Fibroblast of skin of scalp (primary cell): ENCODE data around the gene JAZF1.
A peak's percentile ranks its signal among the peaks of the same experiment; 100 is the strongest.

ENCODE experiments used
- DNase-seq: peaks from one replicate; pipeline ENCODE4 v3.0.0-alpha.2; 2013

Gene JAZF1

GRCh38 chr7:28133872-28134271 is 46.7 kb downstream of the JAZF1 start:
- DNase-seq = no peak

DNA sequence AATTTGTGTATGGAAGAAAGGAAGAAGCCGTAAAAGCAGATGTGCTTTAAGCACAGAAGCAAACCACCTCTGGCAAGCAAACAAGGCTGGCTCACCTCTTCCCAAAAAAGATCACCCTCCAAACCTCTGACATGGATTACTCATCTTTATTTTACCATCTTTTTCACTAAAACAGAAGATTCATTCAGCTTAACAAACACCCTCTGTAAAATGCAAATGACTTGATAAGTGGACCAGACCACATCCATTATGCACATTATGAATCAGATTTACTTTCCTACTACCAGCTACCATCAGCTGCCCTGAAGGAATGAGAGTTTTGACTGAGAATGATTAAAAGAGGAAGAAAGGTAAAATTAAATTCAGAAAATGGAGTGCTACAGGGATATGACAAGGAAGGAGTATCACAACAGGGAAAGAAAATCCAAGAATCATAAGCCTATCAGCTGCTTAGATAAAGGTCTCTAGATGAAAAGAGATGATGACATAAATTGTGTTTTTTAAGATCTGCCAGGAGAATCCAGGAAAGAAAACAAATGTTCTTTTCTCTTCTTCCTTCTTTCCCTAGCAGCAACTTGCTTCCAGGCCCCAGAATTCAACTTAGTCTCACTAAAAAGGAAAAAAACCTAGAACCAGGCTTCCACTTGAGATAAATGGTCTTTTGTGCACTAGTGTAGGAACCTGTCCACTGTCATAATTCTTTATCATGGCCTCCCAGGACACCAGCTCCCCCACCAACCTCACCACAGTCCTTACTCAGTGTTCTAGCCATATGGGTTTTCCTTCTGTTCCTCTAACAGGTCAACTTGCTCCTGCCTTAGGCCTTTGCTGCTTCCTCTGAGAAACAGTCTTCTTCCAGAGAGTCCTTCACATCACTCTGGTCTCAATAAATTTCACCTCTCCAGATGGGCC is 47.4 kb downstream of the JAZF1 start:
- no peak for DNase-seq

- DNase-seq = peak; percentile 76
Observed at GRCh38 chr7:28130277-28130676, 50.3 kb downstream of the JAZF1 start.

DNA sequence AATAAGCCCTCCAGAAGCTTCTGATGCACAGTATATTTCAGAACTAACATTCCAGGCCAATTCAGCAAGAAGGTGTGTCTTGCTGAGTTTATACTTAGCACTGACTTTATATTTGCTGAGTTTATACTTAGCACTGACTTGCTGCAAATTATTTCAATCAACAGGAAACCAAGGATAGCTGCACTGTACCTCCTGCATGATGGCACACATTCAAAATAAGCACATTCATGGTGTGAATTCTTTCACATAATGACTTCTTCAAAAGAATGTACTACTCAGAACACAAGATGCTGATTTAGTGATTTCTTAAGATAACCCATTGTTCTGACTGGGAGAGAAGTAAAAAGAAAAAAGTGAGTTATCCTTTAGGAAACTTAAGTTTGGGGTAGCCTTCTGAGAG is 52.0 kb downstream of the JAZF1 start:
- DNase-seq = peak; percentile 84

GRCh38 chr7:28126410-28127041 is 54.1 kb downstream of the JAZF1 start:
- DNase-seq = no peak

GRCh38 chr7:28125431-28126409 is 54.9 kb downstream of the JAZF1 start:
- peak; percentile 48 for DNase-seq

DNA sequence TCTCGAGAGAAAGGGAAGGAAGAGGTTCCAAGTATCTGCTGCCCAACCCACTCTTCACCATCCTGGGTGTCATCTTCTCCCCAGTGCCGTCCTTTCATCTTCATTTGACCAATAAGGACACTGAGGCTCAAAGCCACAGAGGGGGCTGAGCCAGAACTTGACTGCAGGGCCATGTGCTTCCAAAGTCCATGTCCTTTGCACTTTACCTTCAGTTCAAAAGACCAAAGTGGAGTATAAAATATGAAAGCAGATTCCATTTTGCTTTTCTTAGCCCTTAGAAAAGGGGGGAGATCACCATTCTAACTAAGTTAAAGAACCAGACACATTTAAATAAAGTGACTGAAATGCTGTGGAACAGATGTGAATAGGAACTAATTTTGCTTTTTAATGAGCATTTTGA is 56.2 kb downstream of the JAZF1 start:
- no peak for DNase-seq

DNA sequence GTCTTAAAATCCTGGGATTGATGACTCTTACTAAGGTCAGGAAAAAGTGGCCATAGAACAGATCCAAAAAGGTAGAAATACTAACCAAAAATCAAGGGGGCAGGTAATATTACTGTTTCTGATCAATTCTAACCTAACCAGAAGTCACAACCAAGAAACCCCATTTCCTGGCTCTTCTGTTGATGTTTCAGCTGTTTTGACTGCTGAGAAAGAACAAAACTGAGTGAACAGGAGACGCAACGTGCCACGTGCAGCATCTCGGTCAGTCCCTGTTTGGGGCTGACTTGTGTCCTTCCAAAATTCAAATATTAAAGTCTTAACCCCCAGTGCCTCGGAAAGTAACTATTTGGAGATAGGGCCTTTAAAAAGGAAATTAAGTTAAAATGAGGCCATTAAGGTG is 56.8 kb downstream of the JAZF1 start:
- DNase-seq = no peak

- DNase-seq = no peak
Observed at GRCh38 chr7:28121496-28121895, 59.1 kb downstream of the JAZF1 start.

DNA sequence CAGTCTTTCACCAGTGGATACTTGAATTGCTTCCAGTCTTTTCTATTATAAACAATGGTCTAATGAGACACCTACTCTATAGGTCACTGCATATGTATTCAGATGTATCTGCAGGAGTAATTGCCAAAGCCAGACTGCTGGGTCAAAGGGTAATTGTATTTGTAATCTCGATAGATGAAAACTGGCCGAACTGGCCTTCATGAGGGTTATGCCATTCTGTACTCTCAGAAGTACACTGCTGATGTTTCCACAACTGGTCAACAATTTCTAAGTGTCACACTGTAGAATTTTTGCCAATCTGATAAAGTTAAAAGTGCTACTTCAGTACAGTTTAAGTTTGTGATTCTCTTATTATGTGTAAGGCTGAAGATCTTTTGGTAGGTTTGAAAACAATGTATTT is 64.6 kb downstream of the JAZF1 start:
- no peak for DNase-seq

- no peak for DNase-seq
Observed at GRCh38 chr7:28115261-28115660, 65.3 kb downstream of the JAZF1 start.

- no peak for DNase-seq
Observed at GRCh38 chr7:28114056-28114455, 66.5 kb downstream of the JAZF1 start.

GRCh38 chr7:28112883-28113540 is 67.6 kb downstream of the JAZF1 start:
- DNase-seq = no peak

GRCh38 chr7:28112467-28112866 is 68.1 kb downstream of the JAZF1 start:
- DNase-seq = no peak

- DNase-seq = peak; percentile 33
Observed at GRCh38 chr7:28112012-28112411, 68.6 kb downstream of the JAZF1 start.

- DNase-seq = no peak
Observed at GRCh38 chr7:28110427-28111012, 70.1 kb downstream of the JAZF1 start.

- DNase-seq = no peak
Observed at GRCh38 chr7:28108747-28109146, 71.8 kb downstream of the JAZF1 start.

DNA sequence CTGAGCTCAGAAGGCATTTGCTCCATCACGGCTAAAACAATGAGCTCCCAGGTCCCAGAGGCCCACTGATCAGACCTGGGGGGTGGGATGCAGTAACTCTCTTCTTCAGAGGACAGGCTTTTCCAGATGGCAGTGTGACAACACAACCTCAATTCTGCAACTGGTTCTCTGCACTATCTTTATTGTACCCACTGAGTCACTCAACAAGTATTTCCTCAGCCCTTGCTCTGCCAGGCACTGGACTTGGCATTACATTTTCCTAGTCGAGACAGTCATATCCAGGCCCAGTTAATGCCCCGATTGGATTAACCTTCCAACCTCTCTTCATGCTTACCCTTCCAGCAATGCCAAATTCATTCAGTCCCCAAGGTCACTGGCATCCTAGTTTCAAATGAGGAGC is 72.6 kb downstream of the JAZF1 start:
- DNase-seq = peak; percentile 29

GRCh38 chr7:28106321-28106829 is 74.2 kb downstream of the JAZF1 start:
- peak; percentile 65 for DNase-seq

DNA sequence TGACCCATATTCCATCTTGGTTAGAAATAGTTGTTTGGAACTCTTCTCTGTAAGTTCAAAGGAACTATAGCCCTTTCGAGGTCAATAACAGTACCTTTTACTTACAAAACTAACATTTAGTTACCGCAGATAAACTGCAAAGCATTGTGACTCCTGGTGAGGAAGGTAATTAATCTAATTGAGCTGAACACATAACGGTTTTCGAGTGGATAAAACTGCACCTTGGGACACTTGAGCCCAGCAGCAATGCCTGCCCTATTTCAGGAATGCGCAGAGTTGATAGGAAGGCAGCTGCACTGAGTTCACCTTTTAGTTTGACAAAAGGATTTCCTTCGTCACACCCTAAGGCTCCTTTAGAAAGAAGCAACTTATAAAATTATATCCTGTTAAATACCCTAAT is 75.4 kb downstream of the JAZF1 start:
- no peak for DNase-seq

DNA sequence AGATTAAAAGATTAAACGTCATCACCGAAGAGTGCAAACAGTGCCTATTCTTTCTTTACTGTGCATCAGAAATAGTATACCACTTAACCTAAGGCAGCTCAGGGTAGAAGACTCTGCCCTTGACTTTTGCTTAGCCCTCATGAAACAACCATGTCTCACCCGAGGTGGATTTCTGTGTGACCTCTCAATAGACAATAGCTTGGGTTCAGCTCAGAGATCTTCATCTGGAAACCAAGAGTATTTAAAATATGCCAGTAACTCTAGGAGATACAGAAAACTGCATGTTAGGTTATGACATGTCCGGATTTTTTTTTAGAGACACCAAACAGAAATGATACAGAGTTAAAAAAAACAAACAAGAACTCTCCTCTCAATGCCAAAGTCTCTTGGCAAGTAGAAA is 75.8 kb downstream of the JAZF1 start:
- DNase-seq = no peak
